NCI-H510A treated with DMSO at 0.1 percent for 48 hours (cell line): ENCODE results near the gene CLN5.

Experiments
- DNase-seq: peaks from one replicate; lab custom pipeline; 2025; lab: John Stamatoyannopoulos, UW

Gene CLN5

DNA sequence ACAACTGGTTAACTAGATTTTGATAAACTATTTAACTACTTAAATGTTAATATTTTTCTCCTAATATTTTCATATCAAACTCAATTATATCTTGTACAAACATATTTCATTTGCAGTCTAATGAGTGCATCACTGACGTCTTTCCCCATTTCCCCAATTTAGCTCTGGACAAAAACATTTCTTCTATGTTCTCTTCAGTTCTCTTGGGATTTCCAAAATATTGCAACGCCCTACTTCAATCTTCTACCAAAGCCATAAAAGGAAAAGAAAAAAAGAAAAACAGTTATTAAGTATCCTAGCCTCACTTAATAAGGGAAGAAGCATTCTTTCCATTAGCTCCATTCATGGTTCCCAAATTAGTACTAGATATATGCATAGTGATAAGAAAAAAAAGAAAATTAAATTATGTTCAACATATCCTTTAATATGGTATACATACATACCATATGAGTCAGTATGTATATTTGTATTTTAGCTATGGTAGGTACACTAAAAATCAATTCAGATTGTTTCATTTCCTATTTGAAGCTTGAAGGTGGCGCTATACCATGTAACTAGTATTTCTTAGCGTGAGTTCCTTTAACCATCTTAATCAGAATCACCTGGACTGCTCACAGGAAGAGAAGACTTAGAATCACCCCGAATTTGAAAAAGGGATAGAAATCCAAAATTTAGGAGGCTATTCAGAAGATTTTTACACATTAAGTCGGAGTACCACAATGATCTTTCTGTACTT is 25.2 kb downstream of the CLN5 start:
- DNase-seq: no peak

DNA sequence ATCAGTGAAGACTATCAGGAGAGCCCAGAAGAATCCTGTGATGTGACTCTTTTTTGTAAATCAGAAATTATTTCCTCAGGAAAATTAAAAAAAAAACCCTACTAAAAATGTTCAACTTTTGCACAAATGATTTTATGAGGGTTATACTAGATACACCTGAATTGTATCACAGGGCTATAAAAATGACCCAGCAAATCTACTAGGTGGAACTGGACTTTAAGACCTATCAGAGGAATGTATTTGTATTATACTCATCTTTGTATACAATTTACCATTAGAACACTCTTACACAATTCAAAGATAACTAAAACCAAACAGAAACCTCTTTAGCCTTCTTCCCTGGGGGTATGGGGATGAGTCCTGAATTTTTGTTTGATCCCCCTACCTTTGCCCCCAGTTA is 27.9 kb downstream of the CLN5 start:
- DNase-seq: no peak

DNA sequence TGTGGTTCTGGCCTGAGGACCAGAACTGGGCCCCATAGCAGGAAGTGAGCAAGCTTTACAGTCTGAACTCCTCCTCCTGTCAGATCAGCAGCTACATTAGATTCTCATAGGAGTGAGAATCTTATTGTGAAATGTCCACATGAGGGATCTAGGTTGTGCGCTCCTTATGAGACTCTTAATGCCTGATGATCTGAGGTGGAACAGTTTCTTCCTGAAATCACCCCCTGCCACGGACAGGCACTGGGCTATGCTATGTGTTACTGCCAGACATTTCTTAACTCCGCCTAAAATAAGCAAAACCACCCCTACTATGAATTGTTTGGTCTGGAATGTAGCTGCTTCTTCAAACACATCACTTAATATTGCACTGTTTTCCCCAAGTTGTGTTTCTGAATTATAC is 30.5 kb downstream of the CLN5 start:
- no peak for DNase-seq

DNA sequence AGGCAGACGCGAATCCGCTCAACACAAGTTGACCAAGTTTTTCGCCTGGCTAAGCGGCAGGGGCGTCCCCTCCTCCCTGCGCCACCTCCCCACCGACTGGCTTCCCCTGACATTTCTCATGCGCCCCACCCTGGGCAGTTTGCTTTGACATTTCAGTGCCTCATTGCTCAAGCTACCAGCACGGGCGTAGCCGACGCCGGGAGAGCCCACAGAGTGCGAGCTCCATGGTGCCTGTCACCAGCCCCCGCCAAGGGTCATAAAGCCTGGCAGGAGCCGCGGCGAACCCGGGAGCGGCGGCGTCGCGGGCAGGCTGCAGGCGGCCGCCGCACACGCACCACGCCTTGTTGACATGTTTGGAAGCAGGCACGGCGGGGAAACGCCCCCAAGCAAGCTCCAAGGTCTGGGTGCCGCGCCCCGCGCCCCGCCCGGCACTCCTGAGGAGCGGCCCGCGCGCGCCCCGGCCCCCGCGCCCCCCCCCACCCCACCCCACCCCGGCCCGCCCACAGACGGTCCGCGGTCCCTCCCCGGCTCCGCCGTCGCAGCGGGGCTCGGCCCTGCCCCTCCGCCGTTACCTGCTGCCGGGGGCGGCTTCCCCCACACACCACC is 34.5 kb downstream of the CLN5 start:
- DNase-seq: peak; percentile 52

DNA sequence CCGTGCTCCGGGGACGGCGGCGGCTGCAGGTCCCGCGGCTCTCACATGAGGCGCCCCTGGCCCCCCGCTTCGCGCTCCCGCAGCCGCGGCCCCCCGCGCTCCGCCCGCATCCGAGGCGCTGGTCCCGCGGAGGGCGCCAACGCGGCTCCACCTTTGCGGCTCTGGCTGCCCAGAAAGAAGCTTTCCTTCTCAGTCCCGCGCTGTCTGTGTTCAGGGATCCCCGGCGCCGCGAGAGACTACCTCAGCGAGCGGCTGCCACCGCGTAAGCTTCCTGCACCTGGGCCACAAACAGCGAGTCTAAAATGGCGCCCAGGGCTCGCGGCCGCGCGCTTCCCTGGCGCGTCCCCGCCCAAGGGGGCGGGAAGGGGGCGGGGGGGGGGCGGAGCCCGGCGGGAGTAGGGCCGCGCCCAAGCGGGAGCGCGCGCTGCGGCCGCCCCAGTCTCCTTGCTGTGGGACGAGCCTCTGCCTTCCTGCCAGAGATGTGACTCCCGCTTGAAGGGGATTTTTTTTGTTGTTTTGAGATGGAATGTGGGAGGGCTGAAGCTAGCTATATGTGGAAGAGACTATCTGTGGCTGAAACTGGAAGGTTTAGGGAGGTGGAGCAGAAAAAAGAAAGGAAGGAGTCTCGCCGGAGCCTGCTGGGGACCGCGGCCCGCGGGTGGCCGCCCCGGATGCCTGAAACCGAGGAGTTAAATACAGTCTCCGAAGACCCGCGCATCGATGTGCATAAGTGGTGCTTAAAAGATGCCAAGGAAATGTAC is 35.2 kb downstream of the CLN5 start, which contains the start of gene FBXL3:
TSS of gene FBXL3 (minus strand) at position 299 of the 761 bp plus-strand sequence. CDS start 5,299 bp downstream, outside the sequence.
- peak; percentile 45 for DNase-seq

DNA sequence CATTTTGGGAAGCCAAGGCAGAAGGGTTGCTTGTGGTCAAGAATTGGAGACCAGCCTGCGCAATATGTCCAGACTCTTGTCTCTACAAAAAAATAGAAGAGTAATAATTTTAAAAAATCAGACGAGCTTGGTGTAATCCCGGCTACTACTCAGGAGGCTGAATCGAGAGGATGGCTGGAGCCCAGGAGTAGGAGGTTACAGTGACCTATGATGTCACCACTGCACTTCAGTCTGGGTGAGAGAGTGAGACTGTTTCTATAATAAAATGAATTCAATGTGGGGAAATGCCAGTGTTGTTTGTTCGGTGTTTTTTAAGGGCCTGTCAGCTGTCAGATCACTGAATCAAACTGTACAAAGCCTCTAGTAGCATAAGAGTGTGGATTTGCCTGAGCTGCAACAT is 36.3 kb downstream of the CLN5 start:
- peak; percentile 75 for DNase-seq

DNA sequence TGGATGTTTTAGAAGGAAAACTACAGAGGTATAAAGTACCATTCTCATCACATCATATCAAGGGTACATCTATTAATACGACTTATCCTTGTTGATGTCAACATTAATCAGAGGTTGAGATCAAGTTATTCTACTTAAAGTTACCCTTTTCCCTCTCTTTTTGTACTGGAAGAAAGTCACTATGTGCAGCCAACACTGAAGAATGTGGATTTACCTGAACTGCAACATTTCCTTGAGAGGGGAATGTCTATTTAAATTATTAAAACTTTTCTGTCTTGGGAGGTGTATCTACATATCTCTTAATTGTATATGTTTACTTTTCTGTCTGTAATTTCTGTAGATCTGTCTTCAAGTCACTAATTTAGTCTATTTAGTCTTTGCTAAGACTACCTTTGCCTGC is 37.6 kb downstream of the CLN5 start:
- no peak for DNase-seq

DNA sequence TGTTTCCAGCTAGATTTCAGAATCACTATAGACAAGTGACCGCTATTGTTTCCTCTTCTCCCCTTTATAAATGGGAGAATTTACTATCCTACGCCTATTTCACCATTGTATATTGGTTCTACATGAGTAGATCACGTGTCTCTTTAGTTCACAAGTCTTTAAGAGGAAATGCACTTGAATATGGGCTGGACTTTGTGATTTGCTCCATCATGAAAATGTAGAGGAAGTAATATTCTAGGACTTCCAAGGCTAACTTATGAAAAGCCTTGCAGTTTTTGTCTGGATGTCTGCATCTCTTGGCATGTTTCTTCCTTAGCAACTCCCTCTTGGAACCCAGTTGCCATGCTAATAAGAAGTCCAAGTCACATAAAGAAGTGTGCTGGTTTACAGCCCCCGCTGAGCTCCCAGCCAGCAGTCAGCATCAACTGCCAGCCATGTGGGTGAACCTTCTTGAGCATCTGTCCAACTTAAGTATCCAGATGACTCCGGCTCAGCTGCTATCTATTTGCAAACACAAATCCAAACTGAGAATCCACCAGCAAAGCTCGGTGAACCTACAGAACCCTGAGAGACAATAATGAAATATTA is 39.9 kb downstream of the CLN5 start:
- no peak for DNase-seq

DNA sequence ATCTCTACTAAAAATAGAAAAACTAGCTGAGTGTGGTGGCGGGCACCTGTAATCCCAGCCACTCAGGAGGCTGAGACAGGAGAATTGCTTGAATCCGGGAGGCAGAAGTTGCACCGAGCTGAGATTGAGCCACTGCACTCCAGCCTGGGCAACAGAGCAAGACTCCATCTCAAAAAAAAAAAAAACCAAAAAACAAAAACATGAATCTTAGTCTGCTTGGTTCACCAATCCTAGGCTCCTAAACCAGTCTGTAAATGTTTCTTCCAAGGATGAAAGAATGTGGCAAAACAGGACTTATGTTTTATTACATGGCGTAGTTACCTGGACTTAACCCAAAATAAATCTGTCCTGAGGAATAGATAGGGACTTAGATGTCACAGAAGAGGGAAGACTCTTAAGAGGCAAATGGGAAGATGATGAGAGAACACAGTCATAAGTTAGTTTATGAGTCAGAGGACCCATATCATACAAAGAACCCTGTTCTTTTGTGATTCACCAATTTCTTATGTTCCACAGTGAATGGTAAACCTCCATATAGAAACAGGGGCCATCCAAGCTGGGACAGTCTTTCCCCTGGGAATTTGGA is 41.9 kb downstream of the CLN5 start:
- DNase-seq: no peak

DNA sequence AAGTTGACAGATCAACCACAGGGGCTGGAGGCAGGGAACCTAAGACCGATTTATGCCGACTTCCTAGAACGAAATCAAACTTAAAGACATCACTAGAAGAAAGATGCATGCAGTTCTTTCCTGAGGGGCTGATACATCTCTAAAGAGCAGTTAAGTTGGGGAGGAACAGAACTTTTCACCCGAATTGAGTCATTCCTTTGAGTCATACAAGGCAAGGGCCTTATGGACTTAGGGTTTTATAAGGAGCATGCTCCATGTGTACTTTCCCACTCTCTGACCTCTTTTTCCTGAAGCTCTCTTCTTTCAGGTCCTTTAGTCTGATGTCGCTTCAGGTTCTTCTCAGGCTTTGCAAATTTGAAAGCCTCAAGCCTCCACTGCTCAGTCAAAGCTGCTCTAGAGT is 43.0 kb downstream of the CLN5 start:
- DNase-seq: no peak

DNA sequence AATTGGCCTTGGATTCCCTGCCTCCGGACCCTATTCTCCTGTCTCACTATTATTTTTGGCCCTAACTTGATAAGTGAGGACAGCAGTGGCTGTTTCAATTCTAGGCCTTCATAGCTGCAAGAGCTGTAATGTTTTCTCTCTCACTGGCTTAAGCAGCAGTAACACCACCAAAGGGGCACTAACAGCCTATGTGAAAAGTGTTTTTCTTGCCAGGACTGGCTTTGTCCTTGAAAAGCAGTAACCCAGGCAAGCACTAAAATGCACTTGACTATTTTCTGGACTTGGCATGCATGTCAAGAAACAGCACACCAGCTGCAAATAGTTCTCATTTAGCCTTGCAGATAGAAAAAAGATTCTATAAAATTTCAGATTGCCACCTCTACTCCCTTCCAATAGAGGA is 44.4 kb downstream of the CLN5 start:
- no peak for DNase-seq

DNA sequence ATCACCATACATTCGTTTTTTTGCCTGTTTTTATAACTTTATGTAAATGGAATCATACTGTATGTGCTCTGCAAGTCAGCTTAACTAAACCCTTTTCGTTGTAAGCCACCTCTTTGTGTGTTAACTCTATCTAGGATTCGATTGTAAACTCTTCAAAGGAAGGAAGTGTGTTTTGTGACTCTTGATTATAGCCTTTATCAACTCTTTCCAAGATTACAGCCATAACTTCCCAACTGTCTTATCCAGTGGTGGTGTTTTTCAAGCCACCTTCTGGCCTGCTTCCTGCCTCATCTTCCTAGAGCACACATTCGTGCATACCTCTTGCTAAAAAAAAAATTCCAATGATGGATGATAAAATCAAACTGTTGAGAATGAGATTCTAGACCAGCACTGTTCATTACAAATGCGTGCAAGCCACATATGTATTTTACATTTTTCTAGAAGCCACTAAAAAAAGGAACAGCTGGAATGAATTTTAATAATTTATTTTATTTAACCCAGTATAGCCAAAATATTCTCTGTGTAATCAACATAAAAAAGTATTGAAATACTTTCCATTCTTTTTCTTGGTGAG is 47.1 kb downstream of the CLN5 start:
- no peak for DNase-seq

DNA sequence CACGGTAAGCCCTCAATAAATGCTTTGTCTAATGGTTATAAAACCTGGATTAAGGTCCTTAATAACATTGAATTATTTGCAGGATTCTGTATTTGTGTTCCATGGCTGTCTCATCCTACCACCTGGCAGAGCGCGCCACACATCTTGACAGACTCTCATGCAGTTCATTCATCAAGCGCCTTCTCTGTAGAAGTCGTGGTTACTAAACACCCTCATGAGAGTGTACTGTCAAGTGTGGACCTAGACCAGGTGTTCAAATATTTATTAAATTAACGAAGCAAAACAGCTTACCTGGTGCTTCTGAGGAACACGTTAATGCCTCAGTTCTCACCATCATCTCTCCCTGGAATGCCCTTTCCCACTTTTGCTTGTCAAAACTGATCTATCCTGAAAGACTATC is 48.2 kb downstream of the CLN5 start:
- peak; percentile 80 for DNase-seq

DNA sequence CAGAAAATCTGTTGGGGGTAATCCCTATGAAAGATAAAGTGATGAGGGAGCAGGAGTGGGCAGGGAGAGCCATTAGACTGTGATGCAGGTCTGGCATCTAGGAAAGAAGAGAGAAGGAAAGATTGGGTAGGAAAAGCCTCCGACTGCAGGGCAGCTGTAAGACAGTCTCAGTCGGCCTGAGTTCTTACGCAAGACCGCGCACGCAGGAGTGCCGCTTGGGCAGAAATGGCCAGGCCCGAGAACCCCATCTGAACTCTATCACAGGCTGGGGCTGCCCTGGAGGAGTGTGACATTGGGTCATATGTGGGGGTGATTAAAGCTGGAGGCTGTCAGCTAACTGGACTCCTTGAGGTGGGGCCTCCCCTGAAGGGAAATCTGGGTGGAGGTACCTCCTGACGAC is 49.0 kb downstream of the CLN5 start:
- no peak for DNase-seq

DNA sequence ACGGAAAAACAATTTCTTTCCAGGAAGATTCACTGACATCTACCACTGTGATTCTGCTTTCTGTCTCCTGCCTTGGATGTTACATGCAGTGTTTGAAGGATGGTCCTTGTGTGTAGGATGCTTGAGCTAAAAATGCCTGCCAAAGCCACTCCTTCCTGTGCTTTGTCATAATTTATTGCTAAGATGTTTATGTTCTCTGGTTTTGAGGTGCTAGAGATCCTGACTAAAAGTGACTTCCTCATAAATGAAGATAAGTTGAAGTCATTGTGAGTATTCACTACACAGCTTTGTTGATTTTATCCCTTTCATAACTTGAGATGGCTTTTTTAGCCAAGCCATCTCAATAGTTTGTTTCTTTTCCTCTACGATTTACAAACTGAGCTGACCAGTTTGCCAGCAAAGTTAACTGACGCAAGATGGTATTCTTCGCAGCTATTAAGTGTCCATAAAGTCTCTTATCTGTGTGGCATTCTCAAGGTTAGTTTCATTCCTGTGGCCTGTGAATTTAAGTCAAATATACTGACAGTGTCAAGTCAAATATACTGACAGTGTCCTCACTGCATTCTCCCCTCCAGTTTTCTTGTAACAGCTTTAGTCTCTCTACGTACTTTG is 50.8 kb downstream of the CLN5 start:
- DNase-seq: peak; percentile 28

DNA sequence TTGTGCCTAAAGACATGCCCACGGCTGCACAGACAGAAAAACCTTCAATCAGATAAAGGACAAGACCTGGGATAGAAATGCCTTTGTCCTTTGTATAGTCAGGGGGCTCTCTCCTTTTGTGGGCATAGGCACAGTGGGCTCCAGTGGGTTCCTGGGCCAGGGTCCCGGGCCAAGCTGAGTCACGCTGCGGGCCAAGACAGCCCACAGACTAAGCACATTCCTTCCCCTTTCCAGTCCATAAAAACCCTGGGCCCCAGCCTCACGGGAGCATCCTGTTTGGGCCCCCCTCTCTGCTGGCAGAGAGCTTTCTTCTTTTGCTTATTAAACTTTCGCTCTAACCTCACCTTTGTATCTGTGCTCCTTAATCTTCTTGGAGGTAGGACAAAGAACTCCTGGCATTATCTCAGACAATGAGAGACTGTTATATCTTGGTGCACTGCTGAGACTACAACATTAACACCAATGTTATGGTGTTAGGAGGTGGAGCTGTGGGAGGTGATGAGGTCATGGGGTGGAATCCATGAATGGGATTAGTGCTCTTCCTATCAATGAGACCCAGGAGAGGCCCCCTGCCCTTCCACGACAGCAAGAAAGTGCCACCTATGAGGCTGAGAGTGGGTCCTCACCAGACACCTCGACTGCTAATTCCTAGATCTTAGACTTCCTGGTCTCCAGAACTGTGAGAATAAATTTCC is 55.9 kb downstream of the CLN5 start:
- no peak for DNase-seq

DNA sequence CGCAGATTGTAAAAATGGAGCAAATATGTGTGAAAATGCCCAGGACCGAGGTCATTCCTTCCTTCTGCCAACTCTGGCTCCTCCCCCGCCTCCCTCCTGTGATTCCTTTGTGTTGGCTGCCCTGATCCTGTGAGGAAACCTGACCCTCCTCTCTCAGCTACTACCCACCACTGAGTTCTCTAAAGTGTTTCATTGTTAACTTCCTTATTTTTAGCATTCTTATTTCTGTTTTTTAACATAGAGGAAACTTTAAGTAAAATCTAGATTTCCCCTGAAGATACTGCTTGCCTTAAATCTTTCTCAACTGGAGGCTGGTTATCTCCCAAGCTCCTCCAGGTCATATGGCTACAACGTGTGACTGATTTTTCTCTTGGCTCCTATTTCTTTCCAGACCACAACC is 56.8 kb downstream of the CLN5 start:
- DNase-seq: no peak

DNA sequence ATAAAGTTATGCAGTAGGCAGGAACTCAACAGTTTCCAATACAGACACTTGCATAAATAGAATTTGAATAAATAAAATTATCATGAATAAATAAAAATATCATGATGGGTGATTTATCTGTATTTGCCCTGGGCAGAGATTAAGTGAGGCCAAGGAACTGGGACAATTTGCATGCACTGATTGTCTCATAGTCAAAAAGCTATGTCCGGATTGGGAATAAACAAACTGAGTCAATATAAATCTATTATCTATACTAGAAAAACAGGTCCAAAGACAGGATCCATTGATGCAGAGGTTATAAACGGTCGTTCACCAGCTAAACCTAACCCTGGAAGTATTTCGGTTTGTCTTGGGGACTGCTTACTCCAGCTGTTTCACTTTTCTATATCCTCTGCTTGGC is 61.3 kb downstream of the CLN5 start:
- no peak for DNase-seq
